NCI-H1092 treated with DMSO at 0.1 percent for 48 hours (cell line): ENCODE data around the gene SLC38A6.
"Not testable (repeated sequence)": the region's sequence is repeated elsewhere in the genome, so short reads cannot be mapped to it uniquely, and the experiment has no call there.

ENCODE experiments used
- DNase-seq: peaks from one replicate; lab custom pipeline; 2025; lab: John Stamatoyannopoulos, UW

The SLC38A6 gene

DNA sequence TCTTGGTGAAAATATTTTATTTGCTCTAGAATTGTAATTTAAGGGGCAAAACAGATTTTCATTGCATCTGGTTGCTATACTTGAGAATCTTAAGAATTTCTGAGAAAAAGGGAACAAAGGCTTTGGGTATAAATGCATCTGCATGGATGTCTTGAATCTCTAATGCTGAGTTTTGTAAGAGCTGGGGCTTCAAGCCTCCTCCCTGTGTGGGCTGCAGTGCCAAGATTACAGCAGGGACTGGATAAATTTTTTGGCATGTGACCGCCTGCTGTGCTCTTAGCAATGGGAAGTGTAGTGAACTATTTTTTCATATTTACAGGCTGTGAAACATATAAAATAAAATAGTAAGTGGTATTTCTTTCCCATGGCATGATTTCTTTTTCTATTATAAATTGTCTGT is 70.0 kb downstream of the SLC38A6 start:
- no peak for DNase-seq

GRCh38 chr14:61051621-61052020 is 70.6 kb downstream of the SLC38A6 start:
- no peak for DNase-seq

GRCh38 chr14:61063461-61063860 is 82.4 kb downstream of the SLC38A6 start:
- no peak for DNase-seq

DNA sequence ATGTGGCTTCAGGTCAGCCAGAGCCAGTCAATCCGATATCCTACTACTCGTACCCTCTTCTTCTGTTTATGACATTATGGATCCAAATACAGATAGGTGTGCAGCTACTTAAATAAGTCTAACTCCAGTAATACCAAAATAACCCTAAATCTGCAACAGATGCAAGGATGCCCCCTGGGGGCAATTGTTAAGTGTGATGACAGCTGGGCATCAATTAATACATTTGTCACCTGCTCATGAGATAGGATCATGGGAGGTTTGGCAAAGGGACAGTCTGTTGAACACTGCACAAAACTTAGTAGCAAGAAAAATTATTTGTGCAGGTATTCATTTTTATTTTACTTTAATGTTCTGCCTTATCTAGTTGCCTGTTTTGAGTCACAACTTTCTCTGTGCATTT is 83.2 kb downstream of the SLC38A6 start:
- DNase-seq = no peak

GRCh38 chr14:61064856-61065255 is 83.8 kb downstream of the SLC38A6 start:
- peak; percentile 46 for DNase-seq

GRCh38 chr14:61065656-61066055 is 84.6 kb downstream of the SLC38A6 start:
- peak; percentile 86 for DNase-seq

GRCh38 chr14:61072442-61072841 is 91.4 kb downstream of the SLC38A6 start:
- DNase-seq = not testable (repeated sequence)

GRCh38 chr14:61074852-61075251 is 93.8 kb downstream of the SLC38A6 start:
- DNase-seq = no peak

DNA sequence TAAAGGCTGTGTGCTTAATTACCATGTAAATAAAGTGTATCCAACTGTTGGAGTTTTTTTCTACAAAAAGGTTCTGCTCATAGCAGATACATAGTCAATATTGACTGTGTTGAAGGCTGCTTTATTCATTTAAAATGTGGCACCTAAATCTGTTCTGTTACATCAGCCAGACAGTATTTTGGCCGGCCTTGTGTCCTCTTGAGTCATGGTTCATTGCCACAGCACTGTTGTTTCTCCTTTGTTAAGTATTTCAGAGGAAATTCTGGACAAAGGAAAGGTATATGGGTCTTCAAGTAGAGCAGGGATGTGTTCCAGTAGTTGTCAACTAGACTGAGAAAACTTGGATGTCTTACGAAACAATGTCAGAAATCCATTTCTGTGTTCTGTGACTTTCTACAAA is 95.5 kb downstream of the SLC38A6 start:
- DNase-seq = peak; percentile 93

DNA sequence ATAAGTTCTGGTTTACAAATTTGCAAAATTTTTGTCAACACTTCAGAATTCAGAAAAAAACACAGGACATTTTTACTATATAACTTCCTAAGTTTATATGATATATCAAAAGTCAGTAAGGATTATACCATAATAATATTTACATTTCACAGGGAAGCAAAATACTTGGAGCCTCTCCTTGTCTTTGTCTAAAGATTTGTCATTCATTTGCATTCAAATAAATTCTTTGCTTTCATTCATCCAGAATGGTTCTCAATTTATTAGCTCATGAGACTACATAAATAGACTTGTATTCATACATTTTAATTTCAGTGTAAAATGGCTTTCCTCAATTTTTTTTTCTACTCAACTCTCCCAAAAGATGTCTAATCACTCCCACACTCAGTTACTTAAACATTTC is 96.4 kb downstream of the SLC38A6 start:
- DNase-seq = no peak

- no peak for DNase-seq
These were observed 97.1 kb downstream of the SLC38A6 start for GRCh38 chr14:61077951-61078720.

DNA sequence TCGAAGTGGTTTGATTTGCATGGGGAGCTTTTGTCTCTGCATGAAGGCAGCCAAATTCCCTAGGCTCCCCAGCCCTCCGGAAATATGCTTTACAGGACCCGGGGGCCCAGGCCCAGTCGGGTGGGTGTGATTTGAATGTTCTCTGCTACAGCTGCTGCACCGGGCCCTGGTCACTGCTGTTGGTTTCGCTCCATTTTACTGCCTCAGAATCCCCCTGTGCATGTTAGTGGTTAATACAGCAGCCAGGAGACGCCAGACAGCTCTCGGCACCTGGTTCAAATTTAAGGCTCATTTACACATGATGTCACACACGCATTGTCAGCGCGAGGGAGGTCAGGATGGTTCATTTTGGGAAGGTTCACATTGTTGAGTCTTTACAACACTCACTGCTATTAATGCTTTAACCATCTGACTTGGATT is 99.6 kb downstream of the SLC38A6 start:
- no peak for DNase-seq

GRCh38 chr14:61088081-61088480 is 107.0 kb downstream of the SLC38A6 start:
- DNase-seq = no peak

GRCh38 chr14:61089126-61089750 is 108.2 kb downstream of the SLC38A6 start:
- no peak for DNase-seq

GRCh38 chr14:61090432-61091216 is 109.6 kb downstream of the SLC38A6 start:
- peak; percentile 23 for DNase-seq

DNA sequence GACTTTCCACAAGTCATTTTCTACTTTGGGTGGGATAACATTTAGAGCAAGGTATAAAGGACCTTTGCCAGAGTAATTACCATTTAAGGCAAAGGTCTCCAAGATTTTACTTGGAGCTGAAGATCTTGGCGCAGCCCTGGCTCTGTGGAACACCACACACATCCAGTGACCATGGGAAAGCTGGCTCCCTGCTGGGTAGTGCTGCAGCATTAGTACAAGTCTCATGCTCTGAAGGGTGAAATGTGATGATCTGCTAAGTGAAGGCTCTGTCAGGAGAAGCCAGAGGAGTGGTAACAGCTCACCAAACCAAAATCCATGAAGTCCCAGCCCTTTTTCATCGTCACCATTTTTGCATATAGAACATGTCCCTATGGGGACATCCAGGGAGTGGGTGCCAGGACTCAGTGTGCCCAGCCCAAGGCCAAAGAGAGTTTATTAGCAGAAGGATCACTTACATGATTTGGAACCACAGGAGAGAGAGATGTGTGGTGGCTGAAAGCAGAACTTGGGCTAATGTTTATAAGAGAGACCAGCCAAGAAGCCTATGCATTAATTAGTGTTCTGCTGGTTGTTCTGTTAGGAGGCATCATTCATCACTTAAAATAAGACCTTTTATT is 110.7 kb downstream of the SLC38A6 start:
- peak; percentile 28 for DNase-seq

DNA sequence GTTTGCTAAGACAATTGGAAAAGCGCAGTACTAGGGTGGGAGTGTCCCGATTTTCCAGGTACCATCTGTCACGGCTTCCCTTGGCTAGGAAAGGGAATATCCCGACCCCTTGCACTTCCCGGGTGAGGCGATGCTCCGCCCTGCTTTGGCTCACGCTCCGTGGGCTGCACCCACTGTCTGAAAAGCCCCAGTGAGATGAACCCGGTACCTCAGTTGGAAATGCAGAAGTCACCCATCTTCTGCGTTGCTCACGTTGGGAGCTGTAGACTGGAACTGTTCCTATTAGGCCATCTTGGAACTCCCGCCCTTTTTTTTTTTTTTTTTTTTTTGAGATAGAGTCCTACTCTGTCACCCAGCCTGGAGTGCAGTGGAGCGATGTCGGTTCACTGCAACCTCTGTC is 117.1 kb downstream of the SLC38A6 start:
- DNase-seq = not testable (repeated sequence)

DNA sequence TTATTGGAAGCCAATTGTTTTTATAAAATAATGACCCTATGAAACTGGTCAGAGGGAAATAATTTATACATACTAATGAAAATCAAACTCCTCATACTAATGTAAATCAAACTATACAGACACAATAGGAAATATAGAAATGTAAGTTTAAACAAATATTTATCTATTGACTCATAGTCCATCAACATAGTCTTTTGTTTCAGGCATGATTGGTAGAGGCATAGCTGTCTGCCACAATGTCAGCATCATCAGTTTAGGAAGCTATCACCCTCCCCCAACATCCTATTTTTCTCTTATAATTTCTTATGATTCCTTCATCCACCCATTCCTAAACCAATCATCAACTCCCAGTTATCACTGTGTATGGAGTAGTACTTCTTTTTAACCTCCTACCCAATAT is 117.7 kb downstream of the SLC38A6 start:
- DNase-seq = no peak

DNA sequence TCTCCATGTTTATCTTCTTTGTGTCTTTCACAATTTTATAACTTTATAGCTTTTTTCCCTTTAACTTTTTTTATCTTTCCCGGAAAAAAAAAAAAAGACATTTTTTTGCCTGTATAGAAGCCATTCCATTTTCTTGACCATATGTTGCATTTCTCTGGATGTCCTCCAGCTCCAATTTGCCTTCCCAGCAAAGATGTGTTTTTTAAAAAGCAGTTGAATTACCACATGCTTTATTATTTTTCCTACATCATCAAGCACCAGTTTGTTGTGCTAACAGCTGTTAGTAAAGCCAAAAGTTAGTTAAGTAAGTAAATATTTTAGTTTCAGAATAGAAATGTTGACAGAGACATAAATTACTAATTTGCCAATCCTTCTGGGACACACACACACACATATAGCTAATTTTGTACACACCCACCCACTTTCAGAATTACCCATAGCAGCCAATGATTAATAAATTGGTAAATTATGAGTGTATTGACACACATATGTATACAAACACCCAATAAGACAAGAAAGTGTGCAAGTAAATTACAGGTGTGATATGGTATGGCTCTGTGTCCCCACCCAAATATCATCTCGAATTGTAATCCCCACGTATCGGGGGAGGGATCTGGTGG is 118.3 kb downstream of the SLC38A6 start:
- DNase-seq = no peak

- no peak for DNase-seq
These were observed 120.9 kb downstream of the SLC38A6 start for GRCh38 chr14:61101803-61102548.
